LNCaP clone FGC (cell line): Measurements from ENCODE around the gene CHP1.
"Not testable (repeated sequence)": the region's sequence is repeated elsewhere in the genome, so short reads cannot be mapped to it uniquely, and the experiment has no call there.

Experiments
- DNase-seq: peaks from one replicate; pipeline ENCODE4 v3.0.0-alpha.2; 2011; ENCODE audit warnings: low read depth
- H3K4me3 ChIP-seq: 2 replicates; pipeline ENCODE4 v1.5.1; 2011; ENCODE audit warnings: mild to moderate bottlenecking, low read depth, low read length, control low read depth
- TF ChIP-seq, protein P1 (sequence below): IDR thresholded peaks from 2 replicates; pipeline ENCODE4 v1.5.1; 2012; ENCODE audit warnings: mild to moderate bottlenecking; ENCODE audit not compliant: control insufficient read depth, insufficient read depth; ENCODE audit errors: extremely low read depth

CHP1 gene

GRCh38 chr15:41251411-41251810 is 20.3 kb downstream of the CHP1 start:
- TF ChIP-seq, protein P1, sequence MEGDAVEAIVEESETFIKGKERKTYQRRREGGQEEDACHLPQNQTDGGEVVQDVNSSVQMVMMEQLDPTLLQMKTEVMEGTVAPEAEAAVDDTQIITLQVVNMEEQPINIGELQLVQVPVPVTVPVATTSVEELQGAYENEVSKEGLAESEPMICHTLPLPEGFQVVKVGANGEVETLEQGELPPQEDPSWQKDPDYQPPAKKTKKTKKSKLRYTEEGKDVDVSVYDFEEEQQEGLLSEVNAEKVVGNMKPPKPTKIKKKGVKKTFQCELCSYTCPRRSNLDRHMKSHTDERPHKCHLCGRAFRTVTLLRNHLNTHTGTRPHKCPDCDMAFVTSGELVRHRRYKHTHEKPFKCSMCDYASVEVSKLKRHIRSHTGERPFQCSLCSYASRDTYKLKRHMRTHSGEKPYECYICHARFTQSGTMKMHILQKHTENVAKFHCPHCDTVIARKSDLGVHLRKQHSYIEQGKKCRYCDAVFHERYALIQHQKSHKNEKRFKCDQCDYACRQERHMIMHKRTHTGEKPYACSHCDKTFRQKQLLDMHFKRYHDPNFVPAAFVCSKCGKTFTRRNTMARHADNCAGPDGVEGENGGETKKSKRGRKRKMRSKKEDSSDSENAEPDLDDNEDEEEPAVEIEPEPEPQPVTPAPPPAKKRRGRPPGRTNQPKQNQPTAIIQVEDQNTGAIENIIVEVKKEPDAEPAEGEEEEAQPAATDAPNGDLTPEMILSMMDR: no peak
- no peak overlapping the region for H3K4me3 ChIP-seq
- DNase-seq: no peak

GRCh38 chr15:41254560-41254959 is 23.5 kb downstream of the CHP1 start:
- DNase-seq: no peak
- TF ChIP-seq, protein P1: no peak

DNA sequence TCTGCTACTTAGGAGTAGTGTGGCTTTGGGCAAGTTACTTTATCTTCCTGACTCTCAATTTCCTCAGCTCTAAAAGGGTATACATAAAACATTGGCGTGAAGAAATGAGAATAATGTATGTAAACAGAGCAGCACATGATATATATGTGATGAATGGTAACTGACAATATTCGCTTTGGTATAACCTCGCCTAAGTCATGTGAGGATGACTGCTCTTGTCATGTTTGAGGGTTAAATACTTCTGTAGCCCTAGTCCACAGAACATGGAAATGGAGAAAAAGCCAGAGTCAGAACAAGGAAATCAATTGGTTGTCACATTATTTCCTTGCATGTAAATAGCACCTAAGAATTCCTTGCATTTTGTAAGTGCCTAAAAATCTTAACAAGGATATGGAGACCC is 25.0 kb downstream of the CHP1 start:
- no peak for DNase-seq
- H3K4me3 ChIP-seq: no peak overlapping the region
- TF ChIP-seq, protein P1: no peak

More at GRCh38 chr15:41254560-41254959, 23.5 kb downstream of the CHP1 start:
- no peak overlapping the region for H3K4me3 ChIP-seq

DNA sequence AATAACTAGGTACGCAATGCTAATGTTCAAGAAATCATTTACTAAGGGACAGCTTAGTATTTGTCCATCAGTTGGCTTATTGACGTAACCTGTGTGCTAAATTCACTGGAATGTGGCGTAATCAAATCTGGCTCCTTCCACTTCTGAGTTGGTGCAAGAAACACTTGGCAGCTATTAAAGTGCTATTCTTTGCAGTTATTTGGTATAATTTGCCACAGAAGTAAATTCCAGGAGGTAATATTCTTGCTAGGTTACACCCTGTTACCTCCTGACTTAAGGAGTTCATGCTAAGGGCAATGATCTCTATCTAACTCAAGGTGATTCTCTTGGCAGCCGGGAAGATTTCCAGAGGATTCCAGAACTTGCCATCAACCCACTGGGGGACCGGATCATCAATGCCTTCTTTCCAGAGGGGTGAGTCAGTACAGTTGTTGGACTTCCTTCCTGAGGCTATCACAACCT is 25.5 kb downstream of the CHP1 start:
- TF ChIP-seq, protein P1: no peak
- no peak for DNase-seq
- no peak overlapping the region for H3K4me3 ChIP-seq

- TF ChIP-seq, protein P1: no peak
- DNase-seq: peak; percentile 68
Measured at GRCh38 chr15:41258750-41259471, 27.8 kb downstream of the CHP1 start.

DNA sequence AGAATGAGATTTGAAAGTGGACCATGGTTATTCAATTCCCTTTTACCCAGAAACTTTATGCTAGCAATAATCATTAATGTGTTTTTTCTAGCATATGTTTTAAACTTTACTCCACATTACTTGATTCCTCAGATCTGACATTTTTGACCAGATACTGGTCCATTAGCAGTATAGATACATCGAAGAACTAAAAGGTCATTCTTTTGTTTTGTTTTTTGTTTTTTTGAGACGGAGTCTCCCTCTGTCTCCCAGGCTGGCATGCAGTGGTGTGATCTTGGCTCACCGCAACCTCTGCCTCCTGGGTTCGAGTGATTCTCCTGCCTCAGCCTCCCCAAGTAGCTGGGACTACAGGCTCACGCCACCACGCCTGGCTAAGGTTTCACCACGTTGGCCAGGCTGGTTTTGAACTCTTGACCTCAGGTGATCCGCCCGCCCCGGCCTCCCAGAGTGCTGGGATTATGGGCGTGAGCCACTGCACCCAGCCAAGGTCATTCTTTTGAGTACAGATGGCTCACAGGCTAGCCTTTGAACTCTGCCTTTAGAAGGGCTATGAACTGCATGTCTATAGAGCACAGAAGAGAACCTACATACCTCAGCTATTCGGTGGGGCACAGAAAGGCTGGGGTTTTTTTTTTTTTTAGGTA is 28.6 kb downstream of the CHP1 start:
- DNase-seq: no peak
- TF ChIP-seq, protein P1: no peak
- H3K4me3 ChIP-seq: no peak overlapping the region

More at GRCh38 chr15:41258750-41259471, 27.8 kb downstream of the CHP1 start:
- peak overlapping the region; percentile 11; the same call in 1 of the 2 replicates for H3K4me3 ChIP-seq

GRCh38 chr15:41260924-41261323 is 29.9 kb downstream of the CHP1 start:
- H3K4me3 ChIP-seq, DNase-seq: not testable (repeated sequence)
